OCI-LY7 (cell line): Measurements from ENCODE around the gene TOR2A. TPM values are rescaled to one million over a fixed set of nuclear protein-coding genes. Genes with fewer than 3 reads are reported as not detected.

Experiments
- BruUV-seq: library from RNA; stranded (reverse); fragments of 400-500 nt; replicated peaks from 2 replicates; lab custom pipeline; 2021; lab: Mats Ljungman, UMichigan
- CTCF ChIA-PET: fragments of 300-600 bp; sonication (Branson Sonifier 250); formaldehyde crosslinking; loops from one replicate; lab custom pipeline; 2022; ENCODE audit warnings: antibody characterized with exemption; ENCODE audit not compliant: unreplicated experiment; lab: Charles Lee
- POLR2A ChIA-PET: fragments of 300-600 bp; sonication (Branson Sonifier 250); formaldehyde crosslinking; loops from one replicate; lab custom pipeline; 2022; ENCODE audit warnings: antibody characterized with exemption; lab: Charles Lee
- DNase-seq: peaks from one replicate; pipeline ENCODE4 v3.0.0-alpha.2; 2015; ENCODE audit warnings: low spot score
- H2AFZ ChIP-seq: fragments of 200-600 bp; sonication (generic), shearing (Covaris generic); 2 replicates; pipeline ENCODE4 v1.6.1; 2014; ENCODE audit warnings: mild to moderate bottlenecking, antibody characterized with exemption, low read length, moderate library complexity
- H3K27ac ChIP-seq: fragments of 200-600 bp; sonication (generic); 2 replicates; pipeline ENCODE4 v1.5.1; 2014; ENCODE audit warnings: mixed run types, low read depth, mild to moderate bottlenecking, moderate library complexity, low read length, inconsistent platforms; ENCODE audit not compliant: poor library complexity, severe bottlenecking
- H3K36me3 ChIP-seq: fragments of 200-600 bp; sonication (generic); 2 replicates; pipeline ENCODE4 v1.6.1; 2014; ENCODE audit warnings: mild to moderate bottlenecking, antibody characterized with exemption, low read length, moderate library complexity, mixed read lengths; ENCODE audit not compliant: insufficient read depth
- H3K4me1 ChIP-seq: fragments of 200-600 bp; sonication (generic); 2 replicates; pipeline ENCODE4 v1.5.1; 2014; ENCODE audit warnings: mild to moderate bottlenecking, low read length; ENCODE audit not compliant: insufficient read depth, poor library complexity, severe bottlenecking
- H3K4me2 ChIP-seq: fragments of 200-600 bp; sonication (generic); 2 replicates; pipeline ENCODE4 v1.6.1; 2014; ENCODE audit warnings: mild to moderate bottlenecking, low read length
- H3K4me3 ChIP-seq: fragments of 200-600 bp; sonication (generic); 2 replicates; pipeline ENCODE4 v1.5.1; 2014; ENCODE audit warnings: mild to moderate bottlenecking, low read depth, low read length; ENCODE audit not compliant: poor library complexity, severe bottlenecking
- H3K79me2 ChIP-seq: fragments of 200-600 bp; sonication (generic); 2 replicates; pipeline ENCODE4 v1.6.1; 2016; ENCODE audit warnings: low read depth, mild to moderate bottlenecking, low read length, moderate library complexity, mixed read lengths; ENCODE audit not compliant: insufficient read depth
- H3K9me2 ChIP-seq: fragments of 200-600 bp; sonication (generic); 2 replicates; pipeline ENCODE4 v1.6.1; 2016; ENCODE audit warnings: mild to moderate bottlenecking, low read length, mixed read lengths; ENCODE audit not compliant: insufficient read depth
- H3K9me3 ChIP-seq: fragments of 200-600 bp; sonication (generic); 2 replicates; pipeline ENCODE4 v1.6.1; 2014; ENCODE audit warnings: mild to moderate bottlenecking, mixed run types, low read length, mixed read lengths
- H4K20me1 ChIP-seq: fragments of 200-600 bp; sonication (generic); 2 replicates; pipeline ENCODE4 v1.6.1; 2014; ENCODE audit warnings: mild to moderate bottlenecking, antibody characterized with exemption, low read length, moderate library complexity, mixed read lengths; ENCODE audit not compliant: insufficient read depth
- EZH2phosphoT487 ChIP-seq: fragments of 200-600 bp; sonication (generic); IDR thresholded peaks from 2 replicates; pipeline ENCODE4 v1.6.1; 2018; ENCODE audit warnings: low read depth, borderline replicate concordance, mild to moderate bottlenecking, mixed run types, antibody characterized with exemption, low read length, moderate library complexity, mixed read lengths
- intact Hi-C: fragments of 100-400 bp; cut with micrococcal nuclease; formaldehyde crosslinking; loops from one replicate; pipeline ENCODE4 v1.10.0; 2022; ENCODE audit not compliant: unreplicated experiment
- total RNA-seq, 2 experiments: library from RNA; depleted of rRNA in 1 of 2; stranded (reverse); fragments of >200 nt in 1 of 2; shearing (Covaris generic) in 1 of 2; gene quantifications; 2 replicates each; pipeline ENCODE4 v1.2.3, GENCODE V29; 2014 to 2022
- TF ChIP-seq, protein P1 (sequence below): fragments of 200-600 bp; sonication (generic); conservative IDR thresholded peaks from 2 replicates; pipeline ENCODE4 v1.5.1; 2014; ENCODE audit warnings: mild to moderate bottlenecking, antibody characterized with exemption, low read length, moderate library complexity, mixed read lengths

TOR2A gene
- total RNA-seq, 2 experiments from 2014 or later = 13.9 to 17.9 TPM

- H3K27ac ChIP-seq = peak overlapping the region; percentile 30
- H3K9me2 ChIP-seq = no peaks in the 10 kb centered on the region
- no peaks in the 10 kb centered on the region for H3K9me3 ChIP-seq
- H3K4me2 ChIP-seq = peak overlapping the region; percentile 98
- TF ChIP-seq, protein P1, sequence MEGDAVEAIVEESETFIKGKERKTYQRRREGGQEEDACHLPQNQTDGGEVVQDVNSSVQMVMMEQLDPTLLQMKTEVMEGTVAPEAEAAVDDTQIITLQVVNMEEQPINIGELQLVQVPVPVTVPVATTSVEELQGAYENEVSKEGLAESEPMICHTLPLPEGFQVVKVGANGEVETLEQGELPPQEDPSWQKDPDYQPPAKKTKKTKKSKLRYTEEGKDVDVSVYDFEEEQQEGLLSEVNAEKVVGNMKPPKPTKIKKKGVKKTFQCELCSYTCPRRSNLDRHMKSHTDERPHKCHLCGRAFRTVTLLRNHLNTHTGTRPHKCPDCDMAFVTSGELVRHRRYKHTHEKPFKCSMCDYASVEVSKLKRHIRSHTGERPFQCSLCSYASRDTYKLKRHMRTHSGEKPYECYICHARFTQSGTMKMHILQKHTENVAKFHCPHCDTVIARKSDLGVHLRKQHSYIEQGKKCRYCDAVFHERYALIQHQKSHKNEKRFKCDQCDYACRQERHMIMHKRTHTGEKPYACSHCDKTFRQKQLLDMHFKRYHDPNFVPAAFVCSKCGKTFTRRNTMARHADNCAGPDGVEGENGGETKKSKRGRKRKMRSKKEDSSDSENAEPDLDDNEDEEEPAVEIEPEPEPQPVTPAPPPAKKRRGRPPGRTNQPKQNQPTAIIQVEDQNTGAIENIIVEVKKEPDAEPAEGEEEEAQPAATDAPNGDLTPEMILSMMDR = no peak
- TF ChIP-seq EZH2phosphoT487 = no peak
- peaks cover 68% of the 10 kb centered on the region for H3K4me1 ChIP-seq
- H3K79me2 ChIP-seq = peaks cover 28% of the 10 kb centered on the region
- no peak overlapping the region for H2AFZ ChIP-seq
- POLR2A ChIA-PET = interaction anchor here (0.7 to 1.2 kb wide), 5 partner anchors 9 to 35 kb away, joined by 3 to 5 read pairs (median 3); no protein-coding TSS in a partner anchor
- peak overlapping the region; percentile 69 for H3K4me3 ChIP-seq
- CTCF ChIA-PET = interaction anchor here (0.6 to 1.8 kb wide), 3 partner anchors 14 to 54 kb away, joined by 3 to 8 read pairs (median 4); partner anchors contain the start of gene CDK9
- BruUV-seq = no TSS peak
- no peak for DNase-seq
- intact Hi-C loops = no loop called here
- H4K20me1 ChIP-seq = 0 out of 2 replicates have a peak, but pooled peaks cover 6% of the 10 kb centered on the region
- peaks cover 68% of the 10 kb centered on the region for H3K36me3 ChIP-seq
These were observed 35.5 kb upstream of the TOR2A start for GRCh38 chr9:127770583-127770904.

DNA sequence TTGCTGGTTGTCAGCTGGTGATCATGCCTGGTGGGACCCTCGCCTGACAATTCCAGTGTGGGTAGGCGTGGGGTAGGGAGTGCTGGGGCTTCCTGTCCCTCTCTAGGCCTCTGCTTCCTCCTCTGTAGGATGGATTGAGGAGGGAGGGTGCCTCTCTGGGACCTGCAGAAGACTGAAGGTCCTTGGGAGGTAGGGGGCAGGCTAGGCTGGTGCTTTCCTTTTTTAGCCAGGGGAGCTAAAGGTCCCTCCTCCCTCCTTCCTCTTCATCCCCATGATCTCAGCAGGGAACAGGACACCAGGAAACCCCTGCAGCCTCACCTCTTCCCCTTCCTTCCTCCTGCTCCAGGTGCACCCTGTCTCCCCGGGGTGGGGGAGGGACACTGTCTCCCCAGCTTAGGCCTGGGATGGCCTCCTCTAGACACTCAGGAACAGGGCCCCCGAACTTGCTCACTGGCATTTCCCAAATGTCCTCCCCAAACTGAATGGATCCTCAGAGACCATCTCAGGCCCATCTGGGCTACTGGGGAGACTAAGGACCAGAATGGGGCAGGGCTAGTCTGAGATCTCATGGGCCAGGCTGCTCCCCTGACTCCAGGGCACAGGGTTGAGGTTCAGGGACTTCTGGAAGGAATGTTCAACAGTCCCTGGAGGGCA lies 35.0 kb upstream of the TOR2A start:
- no peaks in the 10 kb centered on the region for H3K9me2 ChIP-seq
- intact Hi-C loops = no loop called here
- CTCF ChIA-PET = interaction anchor here (0.6 kb wide), 1 partner anchor 16 kb away, joined by 3 read pairs; the partner anchor contains the start of gene CDK9
- H4K20me1 ChIP-seq = 0 out of 2 replicates have a peak, but pooled peaks cover 6% of the 10 kb centered on the region
- BruUV-seq = no TSS peak
- DNase-seq = no peak
- peaks cover 63% of the 10 kb centered on the region for H3K4me1 ChIP-seq
- H3K27ac ChIP-seq = peak overlapping the region; percentile 30
- TF ChIP-seq EZH2phosphoT487 = no peak
- TF ChIP-seq, protein P1 = 0 out of 2 replicates have a peak, but pooled peaks have one; percentile 18
- H3K4me2 ChIP-seq = peak overlapping the region; percentile 98
- H2AFZ ChIP-seq = no peak overlapping the region
- peaks cover 23% of the 10 kb centered on the region for H3K79me2 ChIP-seq
- peak overlapping the region; percentile 69 for H3K4me3 ChIP-seq
- no peaks in the 10 kb centered on the region for H3K9me3 ChIP-seq
- H3K36me3 ChIP-seq = peaks cover 72% of the 10 kb centered on the region
- POLR2A ChIA-PET = interaction anchor here (1.1 kb wide), 1 partner anchor 16 kb away, joined by 3 read pairs; the partner anchor contains the start of gene CDK9

DNA sequence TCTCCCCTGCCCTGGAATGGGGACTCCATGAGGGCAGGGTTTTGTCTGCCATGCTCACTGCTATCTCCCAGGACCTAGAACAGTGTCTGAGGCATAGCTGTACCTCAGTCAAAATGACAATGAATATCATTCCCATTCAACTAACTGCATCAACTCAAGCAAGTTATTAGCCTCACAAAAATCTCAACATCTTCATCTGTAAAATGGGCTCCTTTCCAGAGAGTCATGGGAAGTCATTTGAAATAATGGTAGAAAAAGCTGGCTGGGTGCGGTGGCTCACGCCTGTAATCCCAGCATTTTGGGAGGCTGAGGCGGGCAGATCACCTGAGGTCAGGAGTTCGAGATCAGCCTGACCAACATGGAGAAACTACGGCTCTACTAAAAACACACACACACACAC lies 34.0 kb upstream of the TOR2A start:
- H3K4me1 ChIP-seq = peaks cover 53% of the 10 kb centered on the region
- no peaks in the 10 kb centered on the region for H3K9me2 ChIP-seq
- H3K36me3 ChIP-seq = peaks cover 71% of the 10 kb centered on the region
- H2AFZ ChIP-seq = no peak overlapping the region
- no peak overlapping the region for H3K27ac ChIP-seq
- intact Hi-C loops = no loop called here
- POLR2A ChIA-PET = interaction anchor here (1.1 kb wide), 1 partner anchor 17 kb away, joined by 3 read pairs; the partner anchor contains the start of gene CDK9
- H3K4me3 ChIP-seq = no peak overlapping the region
- CTCF ChIA-PET = no interaction called here
- peaks cover 19% of the 10 kb centered on the region; the same call in 1 of the 2 replicates for H3K79me2 ChIP-seq
- 0 out of 2 replicates have a peak, but pooled peaks cover 6% of the 10 kb centered on the region for H4K20me1 ChIP-seq
- H3K9me3 ChIP-seq = no peaks in the 10 kb centered on the region
- TF ChIP-seq EZH2phosphoT487 = no peak
- TF ChIP-seq, protein P1 = no peak
- BruUV-seq = no TSS peak
- H3K4me2 ChIP-seq = no peak overlapping the region
- no peak for DNase-seq
